GM10266 (cell line): Measurements from ENCODE around the gene DNAL1.

Experiments used
- DNase-seq: peaks from one replicate; pipeline ENCODE4 v3.0.0; 2012; ENCODE audit errors: extremely low spot score
- TF ChIP-seq, protein P1 (sequence below): IDR thresholded peaks from 2 replicates; pipeline ENCODE4 v1.5.1; 2012; ENCODE audit warnings: mild to moderate bottlenecking, low read depth; ENCODE audit not compliant: control insufficient read depth, insufficient read depth; ENCODE audit errors: missing control alignments

The DNAL1 gene

DNA sequence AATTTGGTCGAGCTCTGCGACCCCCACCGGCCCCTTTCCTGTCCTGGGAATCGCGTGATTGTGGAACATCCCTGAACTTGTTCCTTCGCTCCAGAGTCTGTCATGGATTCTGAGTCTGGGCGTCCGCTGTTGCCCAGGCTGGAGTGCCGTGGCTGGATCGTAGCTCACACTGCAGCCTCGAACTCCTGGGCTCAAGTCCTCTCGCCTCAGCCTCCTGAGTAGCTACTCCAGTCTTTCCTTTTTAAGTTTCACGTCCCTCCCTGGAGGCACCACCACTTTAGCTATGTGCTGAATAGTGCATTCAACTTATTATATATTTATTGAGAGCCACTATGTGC lies 31.8 kb upstream of the DNAL1 start:
- DNase-seq = no peak
- TF ChIP-seq, protein P1, sequence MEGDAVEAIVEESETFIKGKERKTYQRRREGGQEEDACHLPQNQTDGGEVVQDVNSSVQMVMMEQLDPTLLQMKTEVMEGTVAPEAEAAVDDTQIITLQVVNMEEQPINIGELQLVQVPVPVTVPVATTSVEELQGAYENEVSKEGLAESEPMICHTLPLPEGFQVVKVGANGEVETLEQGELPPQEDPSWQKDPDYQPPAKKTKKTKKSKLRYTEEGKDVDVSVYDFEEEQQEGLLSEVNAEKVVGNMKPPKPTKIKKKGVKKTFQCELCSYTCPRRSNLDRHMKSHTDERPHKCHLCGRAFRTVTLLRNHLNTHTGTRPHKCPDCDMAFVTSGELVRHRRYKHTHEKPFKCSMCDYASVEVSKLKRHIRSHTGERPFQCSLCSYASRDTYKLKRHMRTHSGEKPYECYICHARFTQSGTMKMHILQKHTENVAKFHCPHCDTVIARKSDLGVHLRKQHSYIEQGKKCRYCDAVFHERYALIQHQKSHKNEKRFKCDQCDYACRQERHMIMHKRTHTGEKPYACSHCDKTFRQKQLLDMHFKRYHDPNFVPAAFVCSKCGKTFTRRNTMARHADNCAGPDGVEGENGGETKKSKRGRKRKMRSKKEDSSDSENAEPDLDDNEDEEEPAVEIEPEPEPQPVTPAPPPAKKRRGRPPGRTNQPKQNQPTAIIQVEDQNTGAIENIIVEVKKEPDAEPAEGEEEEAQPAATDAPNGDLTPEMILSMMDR = no peak

GRCh38 chr14:73613419-73613963 lies 31.3 kb upstream of the DNAL1 start:
- DNase-seq = no peak
- TF ChIP-seq, protein P1 = no peak

- TF ChIP-seq, protein P1 = no peak
- no peak for DNase-seq
These were observed 28.0 kb upstream of the DNAL1 start for GRCh38 chr14:73616831-73617230.

DNA sequence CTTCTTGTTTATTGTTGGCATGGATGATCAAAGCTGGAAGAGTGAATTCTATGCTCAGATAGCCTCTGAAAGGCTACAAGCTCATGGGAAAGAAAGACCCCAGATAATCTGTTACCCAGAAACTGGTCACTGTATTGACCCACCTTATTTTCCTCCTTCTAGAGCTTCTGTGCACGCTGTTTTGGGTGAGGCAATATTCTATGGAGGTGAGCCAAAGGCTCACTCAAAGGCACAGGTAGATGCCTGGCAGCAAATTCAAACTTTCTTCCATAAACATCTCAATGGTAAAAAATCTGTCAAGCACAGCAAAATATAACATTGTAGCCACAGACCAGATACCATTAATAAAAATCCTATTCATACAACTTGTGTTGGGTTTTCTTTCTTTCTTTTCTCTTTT lies 25.3 kb upstream of the DNAL1 start:
- no peak for DNase-seq
- TF ChIP-seq, protein P1 = no peak

DNA sequence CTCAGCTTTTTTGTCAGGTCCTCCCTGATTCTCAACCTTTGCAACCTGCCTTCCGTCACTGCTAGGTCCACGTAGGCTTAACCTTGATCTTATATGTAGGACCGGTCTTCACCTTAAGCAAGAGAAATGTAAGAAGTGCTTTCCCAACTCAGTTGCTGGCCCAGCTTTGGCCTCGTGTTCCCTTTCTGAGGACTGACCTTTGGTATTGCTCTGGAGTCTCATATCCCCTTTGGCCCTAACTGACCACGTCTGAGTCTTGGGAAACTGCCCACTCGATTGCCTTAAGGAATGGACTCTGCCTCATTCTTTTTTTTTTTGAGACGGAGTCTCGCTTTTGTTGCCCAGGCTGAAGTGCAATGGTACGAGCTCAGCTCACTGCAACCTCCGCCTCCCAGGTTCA lies 24.5 kb upstream of the DNAL1 start:
- no peak for DNase-seq
- TF ChIP-seq, protein P1 = no peak

- TF ChIP-seq, protein P1 = no peak
- no peak for DNase-seq
These were observed 21.2 kb upstream of the DNAL1 start for GRCh38 chr14:73623504-73624054.

DNA sequence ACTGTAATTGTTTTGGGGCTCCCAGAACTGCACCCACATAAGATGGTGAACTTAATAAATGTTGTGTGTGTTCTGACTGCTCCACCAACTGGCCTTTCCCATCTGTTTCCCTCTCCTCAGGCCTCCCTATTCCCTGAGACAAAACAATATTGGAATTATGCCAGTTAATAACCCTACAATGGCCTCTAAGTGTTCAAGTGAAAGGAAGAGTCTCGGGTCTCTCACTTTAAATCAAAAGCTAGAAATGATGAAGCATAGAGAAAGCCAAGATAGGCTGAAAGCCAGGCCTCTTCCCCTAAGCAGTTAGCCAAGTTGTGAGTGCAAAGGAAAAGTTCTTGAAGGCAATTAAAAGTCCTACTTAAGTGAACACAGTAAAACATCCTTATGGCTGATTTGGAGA lies 19.1 kb upstream of the DNAL1 start:
- no peak for DNase-seq
- TF ChIP-seq, protein P1 = no peak
